GM15510 (cell line): Measurements from ENCODE around the gene CBX4.

Source experiments
- POLR2A ChIP-seq: IDR thresholded peaks from 3 replicates; pipeline ENCODE4 v1.6.1; 2011; ENCODE audit warnings: borderline replicate concordance; ENCODE audit not compliant: insufficient read length; ENCODE audit errors: extremely low read depth

CBX4 gene

DNA sequence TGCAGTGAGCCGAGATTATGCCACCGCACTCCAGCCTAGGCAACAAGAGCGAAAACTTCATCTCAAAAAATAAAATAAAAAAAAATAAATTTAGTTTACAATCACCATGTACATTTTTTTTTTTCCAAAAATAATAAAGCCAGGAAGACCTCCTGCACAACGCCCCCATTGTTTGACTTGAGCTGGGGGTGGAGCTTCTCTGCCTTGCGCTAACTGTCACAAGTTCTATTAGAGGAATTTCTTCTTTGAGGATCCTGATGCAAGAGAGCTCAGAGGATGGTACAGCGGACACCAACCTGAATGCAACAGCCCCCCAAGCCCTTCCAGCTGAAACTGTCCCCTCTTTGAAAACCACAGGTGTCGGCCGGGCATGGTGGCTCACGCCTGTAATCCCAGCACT is 24.9 kb upstream of the CBX4 start:
- TF ChIP-seq POLR2A: no peak

DNA sequence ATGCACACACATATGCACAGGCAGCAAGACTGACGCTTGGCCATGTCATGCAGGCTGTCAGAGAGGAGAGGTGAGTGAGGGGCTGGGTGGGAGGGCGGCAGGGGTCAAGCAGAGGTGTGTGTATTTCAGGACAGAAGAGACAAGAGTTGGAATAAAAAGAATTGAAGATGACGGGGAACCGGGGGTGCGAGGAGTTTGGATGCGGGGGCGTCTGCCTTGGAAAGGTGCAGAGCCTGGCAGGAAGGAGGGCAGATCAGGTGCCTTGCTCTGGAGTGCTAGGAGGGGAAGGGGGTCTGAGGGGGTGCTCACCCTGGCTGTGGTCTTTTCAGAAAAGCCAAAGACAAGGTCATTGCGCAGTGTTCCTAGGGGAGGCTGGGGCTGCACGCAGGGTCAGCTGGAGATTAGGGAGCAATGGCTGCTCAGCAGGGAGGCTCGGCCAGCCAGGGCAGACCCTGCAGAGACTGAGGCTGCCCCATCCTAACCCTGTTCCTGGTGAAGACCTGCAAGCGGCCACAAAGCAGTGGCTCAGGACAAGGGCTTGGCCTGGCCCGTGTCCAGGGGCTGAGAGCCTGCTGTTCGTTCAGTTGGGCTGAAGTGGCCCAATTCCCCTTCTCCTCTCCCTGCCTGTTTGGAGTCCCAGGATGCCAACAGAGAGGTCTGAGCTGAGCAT is 23.7 kb upstream of the CBX4 start:
- TF ChIP-seq POLR2A: no peak

DNA sequence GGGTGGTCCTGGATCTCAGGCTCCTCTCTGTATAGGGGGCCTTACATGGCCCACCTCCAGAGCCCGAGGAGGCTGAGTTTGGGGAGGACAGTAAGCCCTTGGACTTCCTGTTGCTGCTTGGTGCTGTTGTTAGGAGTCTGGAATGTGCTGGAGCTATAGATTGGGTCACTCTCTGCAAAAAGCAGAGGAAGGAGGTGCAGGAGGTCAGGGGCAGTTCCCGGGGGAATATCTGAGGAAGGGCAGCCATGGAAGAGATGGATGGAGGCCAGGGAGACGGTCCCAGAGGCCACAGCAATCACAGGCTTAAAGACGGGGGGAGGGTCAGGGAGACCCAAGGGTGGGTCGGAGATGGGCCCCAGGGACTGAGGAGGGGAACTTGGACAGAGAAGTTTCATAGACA is 23.0 kb upstream of the CBX4 start:
- no peak for TF ChIP-seq POLR2A

DNA sequence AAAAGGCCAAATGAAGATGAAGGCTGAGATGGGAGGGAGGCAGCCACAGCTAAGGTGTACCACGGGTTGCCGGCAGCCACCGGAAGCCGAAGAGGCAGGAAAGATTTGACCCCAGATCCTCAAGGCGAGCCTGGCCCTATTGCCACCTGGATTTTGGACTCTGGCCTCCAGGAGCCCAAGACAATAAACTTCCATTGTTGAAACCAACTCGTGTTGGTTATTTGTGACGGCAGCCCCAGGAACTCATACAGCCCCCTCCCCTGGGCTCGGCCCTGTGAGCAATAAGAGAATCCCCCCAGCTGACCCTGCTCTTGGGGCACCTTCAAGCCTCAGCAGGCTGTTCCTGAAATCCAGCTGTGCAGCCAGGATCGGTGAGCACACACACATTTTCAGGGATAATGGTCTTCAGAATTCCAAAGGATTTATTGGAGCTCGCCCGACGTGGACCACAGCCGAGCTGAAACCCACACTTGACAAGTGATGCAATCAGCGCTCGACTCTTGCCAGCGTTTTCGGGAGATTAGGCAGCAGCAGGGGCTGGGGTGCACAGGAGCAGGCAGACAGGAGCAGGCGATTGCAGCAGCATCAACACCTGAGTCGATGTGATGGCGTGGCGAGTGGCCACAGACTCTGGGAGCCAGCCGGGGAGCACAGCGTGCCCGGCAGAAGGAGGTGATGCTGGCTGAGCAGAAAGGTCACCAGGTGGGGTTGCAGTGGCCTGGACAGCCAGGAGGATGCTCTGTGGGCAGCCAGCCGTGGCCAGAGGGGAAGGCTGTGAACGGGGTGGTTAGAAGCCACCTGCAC is 22.4 kb upstream of the CBX4 start:
- no peak for TF ChIP-seq POLR2A

DNA sequence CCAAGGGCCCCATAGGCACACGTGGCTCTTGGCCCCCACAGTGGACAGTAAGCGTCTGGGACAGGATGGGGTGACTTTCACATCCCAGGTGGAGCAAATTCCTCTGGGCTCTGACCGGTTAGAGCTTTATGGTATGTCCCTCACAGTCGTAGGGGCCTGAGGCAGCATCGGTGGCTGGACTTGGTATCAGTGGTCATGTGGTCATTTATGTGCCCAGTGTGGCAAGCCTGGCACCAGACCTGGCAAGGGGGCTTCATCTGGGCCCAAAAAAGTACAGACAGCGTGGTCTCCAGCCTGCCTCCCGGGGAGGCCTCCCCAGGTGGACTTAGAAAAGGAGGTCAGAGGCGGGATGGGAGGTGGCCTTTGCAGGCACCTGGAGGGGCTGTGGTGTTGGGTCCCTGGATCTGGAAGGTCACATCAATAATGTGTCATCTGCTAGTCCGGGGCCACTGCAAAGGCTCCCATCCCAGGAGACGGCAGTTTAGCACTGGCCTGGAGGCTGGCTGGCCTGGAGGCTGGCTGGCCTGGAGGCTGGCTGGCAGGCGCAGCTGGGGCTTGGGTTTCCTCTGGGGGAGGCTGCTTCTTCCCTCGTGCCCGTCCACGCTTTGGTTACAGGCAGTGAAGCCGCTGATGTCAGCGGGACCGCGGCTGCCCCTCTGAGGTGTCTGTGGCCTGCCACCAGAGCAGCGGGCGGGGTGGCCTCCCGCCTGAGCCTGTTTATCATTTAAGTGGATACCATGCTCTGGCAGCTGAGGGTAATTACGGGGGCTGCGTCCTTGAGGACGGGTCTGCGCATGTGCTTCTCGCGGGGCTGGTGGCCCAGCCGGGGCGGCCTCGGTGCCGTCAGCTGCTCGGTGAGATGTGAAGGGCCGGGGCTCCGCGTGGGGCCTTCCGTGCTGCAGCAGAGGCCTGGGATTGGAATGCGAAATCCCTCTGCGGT is 20.7 kb upstream of the CBX4 start:
- TF ChIP-seq POLR2A: no peak

DNA sequence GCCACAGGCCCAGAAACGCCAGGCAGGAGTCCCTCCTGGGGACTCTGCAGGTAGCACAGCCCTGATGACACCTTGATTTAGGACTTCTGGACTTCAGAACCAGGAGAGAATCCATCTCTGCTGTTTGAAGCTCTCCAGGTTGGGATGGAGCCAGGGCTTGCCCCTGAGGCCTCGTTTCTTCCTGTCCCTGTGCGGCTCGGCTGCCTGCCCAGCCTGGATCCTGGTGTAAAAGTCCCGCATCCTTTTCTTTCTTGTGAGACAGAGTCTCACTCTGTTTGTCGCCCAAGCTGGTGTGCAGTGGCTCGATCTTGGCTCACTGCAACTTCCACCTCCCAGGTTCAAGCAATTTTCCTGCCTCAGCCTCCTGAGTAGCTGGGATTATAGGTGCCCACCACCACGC is 17.9 kb upstream of the CBX4 start:
- TF ChIP-seq POLR2A: no peak

DNA sequence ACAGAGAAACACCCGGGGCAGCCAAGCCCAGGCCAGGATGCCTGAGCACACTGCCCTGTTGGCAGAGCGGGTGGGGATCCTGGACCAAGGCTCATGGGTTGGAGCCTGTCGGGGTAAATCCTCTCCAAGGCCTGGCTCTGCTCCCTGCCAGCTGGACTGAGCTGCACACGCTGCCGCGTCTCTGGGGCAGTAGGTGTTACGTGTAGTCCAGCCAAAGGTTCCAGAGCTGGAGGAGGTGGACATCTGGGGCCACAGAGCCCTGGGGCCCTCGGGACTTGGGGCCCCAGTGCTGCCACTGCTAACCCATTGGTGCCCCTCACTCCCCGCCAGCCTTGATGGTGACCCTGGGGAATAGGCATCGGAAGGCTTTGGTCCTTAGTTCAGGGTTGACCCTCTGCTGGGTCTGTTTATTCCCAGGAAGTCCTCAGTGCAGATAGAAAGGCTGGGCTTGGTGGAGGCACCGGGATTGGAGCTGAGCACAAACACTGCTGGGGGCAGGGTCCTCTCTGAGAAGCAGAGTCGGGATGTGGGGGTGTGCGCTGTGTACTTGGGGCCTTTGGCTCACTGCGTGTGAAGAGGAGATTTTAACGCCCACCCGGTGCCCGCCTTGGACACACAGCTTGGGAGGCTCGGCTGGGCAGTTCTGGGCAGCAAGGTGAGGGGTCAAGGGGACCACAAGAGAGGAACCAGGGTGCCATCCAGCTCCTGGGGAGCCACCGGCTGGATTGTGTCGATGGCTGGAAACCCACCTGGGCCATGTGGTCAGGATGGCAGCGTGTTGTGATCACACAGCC is 16.3 kb upstream of the CBX4 start:
- TF ChIP-seq POLR2A: no peak

DNA sequence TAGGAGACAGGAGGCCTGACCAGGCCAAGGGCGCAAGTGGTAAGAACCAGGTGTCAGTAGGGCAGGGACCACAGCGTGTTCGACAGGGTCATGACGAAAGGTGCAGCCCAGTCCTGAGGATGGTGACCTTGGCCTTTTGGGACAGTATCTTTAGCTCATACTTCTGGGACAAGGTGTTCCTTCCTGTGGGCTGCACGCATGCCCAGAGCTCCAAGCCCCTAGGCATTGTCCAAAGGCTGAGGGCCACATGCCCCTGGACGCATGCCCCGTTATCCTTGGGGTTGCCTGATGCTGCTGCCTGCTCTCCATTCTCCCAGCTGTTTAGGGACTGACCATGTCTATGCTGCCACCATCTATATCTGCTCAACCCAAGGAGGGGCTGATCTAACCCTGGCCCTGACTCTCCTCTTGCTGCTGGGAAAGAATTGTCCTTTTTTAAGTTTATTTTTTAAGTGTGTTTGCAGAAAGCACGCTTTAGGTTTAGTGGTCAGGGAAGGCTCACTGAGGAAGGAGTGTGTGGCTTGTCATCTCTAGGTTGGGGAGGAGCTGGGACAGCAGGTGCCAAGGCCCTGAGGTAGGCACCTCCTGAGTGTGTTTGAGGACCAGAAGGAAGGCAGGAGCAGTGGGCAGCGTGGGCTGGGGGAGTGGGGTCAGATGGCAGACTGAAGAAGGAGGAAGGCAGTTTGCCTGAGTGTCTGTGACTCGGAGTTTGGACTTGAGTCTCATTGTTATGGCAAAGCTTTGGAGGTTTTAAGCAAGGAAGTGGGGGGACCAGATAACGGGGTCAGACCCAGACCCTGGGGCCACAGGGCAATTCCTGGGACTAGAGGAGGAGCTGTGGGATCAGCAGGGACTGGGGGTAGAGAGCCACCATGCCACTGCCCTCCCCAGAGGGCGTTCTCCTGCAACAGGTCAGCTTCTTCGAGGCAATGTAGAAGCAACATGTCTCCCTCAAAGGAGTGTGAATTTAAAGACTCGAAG is 15.1 kb upstream of the CBX4 start:
- TF ChIP-seq POLR2A: no peak

DNA sequence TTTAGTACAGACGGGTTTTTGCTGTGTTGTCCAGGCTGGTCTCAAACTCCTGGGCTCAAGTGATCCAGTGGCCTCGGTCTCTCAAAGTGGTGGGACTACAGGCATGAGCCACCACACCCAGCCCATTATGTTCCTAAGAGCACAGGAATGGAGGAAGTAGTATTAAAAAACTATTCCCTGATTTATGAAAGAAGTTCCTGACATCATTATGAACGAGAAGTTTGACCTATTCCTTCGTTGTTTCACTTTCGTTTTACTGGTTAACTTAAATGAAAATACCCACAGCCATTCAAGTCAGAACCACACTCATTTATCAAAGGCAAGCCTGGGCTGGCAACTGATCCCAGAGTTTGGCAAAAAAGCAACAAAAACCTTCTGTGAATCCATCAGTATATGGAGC is 13.5 kb upstream of the CBX4 start:
- TF ChIP-seq POLR2A: no peak

DNA sequence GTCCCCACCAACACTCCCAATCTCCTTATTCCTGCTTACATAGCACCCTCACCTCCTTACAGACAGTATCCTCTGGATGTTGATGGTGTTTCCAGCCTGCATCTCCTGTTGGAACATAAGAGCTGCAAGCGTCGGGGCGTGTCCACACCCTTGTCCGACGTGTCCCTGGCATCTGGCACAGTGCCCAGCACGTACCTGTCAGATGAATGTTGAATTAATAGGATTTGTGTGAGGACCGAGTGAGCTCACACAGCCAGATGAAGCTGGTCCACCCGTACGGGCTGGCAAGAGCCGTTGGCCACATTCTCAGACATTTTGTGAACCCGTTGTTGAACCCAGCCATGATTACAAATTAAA is 12.2 kb upstream of the CBX4 start:
- no peak for TF ChIP-seq POLR2A

DNA sequence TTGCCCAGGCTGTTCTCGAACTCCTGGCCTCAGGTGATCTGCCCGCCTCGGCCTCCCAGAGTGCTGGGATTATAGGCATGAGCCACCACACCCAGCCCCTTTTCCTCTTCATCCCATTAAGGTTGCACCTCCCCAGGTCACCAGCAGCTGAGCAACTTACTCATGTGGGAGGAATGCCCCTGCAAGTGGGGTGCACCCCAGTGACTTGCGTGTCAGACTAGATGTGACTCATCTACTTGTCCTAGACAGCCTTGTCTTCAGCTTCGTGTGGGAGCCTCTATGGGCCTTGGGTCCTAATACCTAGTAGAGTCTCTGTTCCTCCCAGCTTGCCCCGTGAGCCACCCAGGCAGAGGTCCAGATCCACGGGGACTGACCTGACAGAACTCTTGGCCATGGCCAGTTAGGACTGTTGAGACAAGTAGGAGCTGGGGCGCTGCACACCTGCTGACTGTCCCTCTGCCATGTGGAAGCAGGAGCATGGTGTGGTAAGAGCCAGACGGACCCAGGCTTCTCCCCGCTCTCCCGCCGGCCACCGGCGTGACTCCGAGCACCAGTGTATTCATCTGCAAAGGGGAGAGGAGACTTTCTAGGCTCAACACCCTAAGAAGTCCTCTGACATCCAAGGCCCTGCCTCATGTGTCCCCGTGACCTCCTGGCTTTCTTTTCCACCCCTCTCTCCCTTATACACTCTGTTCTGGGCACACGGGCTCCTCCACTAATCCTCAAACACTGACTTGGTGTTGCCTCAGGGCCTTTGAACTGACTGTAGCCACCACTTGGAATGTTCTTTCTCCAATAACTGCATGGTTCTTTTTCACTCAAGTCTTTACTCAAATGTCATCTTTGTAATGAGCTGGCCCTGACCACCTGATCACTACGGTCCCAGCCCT is 11.6 kb upstream of the CBX4 start:
- TF ChIP-seq POLR2A: no peak

DNA sequence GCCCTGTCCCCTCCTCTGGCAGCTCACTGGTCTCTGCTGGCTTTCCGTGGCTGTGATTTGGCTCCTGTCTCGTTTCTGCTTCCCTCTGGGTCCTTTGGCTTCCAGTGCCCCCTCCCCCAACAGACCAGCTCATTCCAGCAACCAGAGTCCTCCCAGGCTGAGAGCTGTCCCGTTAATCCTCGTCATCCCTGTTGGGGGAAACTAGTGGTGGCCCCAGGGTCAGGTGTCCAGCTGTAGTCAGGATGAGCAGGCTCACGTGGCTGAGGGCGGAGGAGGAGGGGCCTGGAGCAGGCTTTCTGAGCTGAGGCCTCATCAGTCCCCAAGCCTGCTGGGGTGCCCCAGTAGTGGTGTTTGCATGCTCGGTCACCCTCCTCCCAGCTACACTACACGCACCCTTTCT is 10.7 kb upstream of the CBX4 start:
- TF ChIP-seq POLR2A: no peak

DNA sequence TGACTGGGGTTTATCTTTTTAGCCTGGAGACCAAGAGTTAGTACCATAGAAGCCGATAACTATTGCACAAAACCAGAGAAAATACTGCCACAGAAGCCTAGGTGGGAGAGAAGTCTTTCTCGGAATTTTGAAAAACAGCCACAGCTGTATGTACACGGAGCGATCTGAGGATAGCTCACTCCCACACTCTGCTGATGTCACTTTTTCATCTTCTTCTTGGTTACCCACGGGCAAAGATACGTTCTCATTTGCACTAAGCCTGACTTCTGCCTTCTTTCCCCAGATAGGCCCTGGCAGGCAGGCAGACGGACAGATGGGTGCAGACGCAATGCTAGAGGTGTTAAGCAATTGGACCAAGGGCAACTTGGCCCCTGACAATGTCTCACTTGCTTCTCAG is 9.1 kb upstream of the CBX4 start:
- no peak for TF ChIP-seq POLR2A

DNA sequence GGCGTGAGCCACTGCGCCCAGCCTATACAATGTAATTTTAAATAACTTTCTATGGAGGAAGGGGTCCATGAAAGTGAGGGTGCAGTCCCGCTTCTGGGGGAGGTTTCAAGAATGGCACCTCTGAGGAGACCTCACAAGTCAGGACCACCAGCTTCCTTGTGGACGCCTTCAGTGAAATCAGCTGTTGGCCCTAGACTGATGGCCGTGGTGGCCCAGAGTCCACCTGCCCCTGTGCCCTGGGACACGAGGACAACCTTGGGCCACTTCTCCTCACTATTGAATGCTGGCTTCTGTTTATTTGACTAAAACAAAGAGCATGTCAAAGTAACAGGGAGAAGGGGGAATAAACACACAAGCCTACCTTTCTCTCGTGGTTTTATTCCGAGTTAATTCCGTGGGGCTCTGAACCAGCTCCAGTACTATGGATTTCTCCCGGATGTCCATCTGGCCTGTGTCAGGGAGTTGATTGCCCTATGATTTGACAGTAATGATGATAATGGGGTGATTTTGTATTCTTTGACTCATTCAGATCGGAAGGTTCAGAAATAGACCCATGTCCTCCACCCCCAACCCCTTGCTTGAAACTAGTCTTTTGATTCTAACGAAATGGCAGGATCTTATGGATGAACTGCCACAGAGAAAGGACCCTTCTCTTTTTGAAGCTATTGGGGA is 8.6 kb upstream of the CBX4 start:
- TF ChIP-seq POLR2A: no peak
